Cardiac septum (tissue), 1 donor: ENCODE measurements around the gene HES4. TPM values are rescaled to one million over a fixed set of nuclear protein-coding genes. Genes with fewer than 3 reads are reported as not detected.
"Not testable (repeated sequence)": the region's sequence is repeated elsewhere in the genome, so short reads cannot be mapped to it uniquely, and the experiment has no call there.

Experiments used
- DNase-seq: peaks from one replicate; pipeline ENCODE4 v3.0.0-alpha.2; 2020; ENCODE audit warnings: low spot score
- intact Hi-C: fragments of 100-400 bp; cut with DNase I; formaldehyde crosslinking; loops from one replicate; pipeline ENCODE4 v1.14.0; 2022
- total RNA-seq: library from RNA; stranded (reverse); fragmentation: NEBNext Ultra II Directional; extraction: Animal tissue kit (Norgen Biotek cat#: 25700); gene quantifications from one replicate; pipeline ENCODE4 v1.2.1, GENCODE V29; 2021
- donor health status: DM: no; HTN: no; CAD: no.

HES4 gene
- total RNA-seq, 1 donor from 2014 or later, result 56.5 TPM

- intact Hi-C loops, DNase-seq: not testable (repeated sequence)
These were observed 11.8 kb downstream of the HES4 start for GRCh38 chr1:988061-988460.

GRCh38 chr1:985126-985525, 14.8 kb downstream of the HES4 start:
- intact Hi-C loops, result no loop called here
- DNase-seq, result no peak

GRCh38 chr1:984476-984814, 15.5 kb downstream of the HES4 start:
- no peak for DNase-seq
- intact Hi-C loops, result loop anchor here (1.0 kb wide), 1 partner anchor 80 kb away; no protein-coding TSS in a partner anchor

- DNase-seq, result no peak
- intact Hi-C loops, result loop anchor here (1.0 kb wide), 1 partner anchor 80 kb away; no protein-coding TSS in a partner anchor
These were observed 16.0 kb downstream of the HES4 start for GRCh38 chr1:983798-984475.

GRCh38 chr1:982765-983436, 17.0 kb downstream of the HES4 start:
- DNase-seq, result no peak
- intact Hi-C loops, result no loop called here

- intact Hi-C loops, result no loop called here
- peak; percentile 87 for DNase-seq
These were observed 17.8 kb downstream of the HES4 start, which contains the start of gene PERM1 for GRCh38 chr1:981955-982558. PERM1 (minus strand) TSS chr1:982093; CDS start chr1:981029, 1,064 bp downstream.

GRCh38 chr1:981491-981954, 18.4 kb downstream of the HES4 start:
- intact Hi-C loops, result no loop called here
- no peak for DNase-seq

- intact Hi-C loops, result no loop called here
- DNase-seq, result peak; percentile 92
These were observed 19.1 kb downstream of the HES4 start for GRCh38 chr1:980602-981395.

- intact Hi-C loops, result no loop called here
- no peak for DNase-seq
These were observed 19.7 kb downstream of the HES4 start for GRCh38 chr1:980137-980571.

- DNase-seq, result no peak
- intact Hi-C loops, result no loop called here
These were observed 20.2 kb downstream of the HES4 start for GRCh38 chr1:979744-980072.

- intact Hi-C loops, result no loop called here
- DNase-seq, result no peak
These were observed 20.8 kb downstream of the HES4 start for GRCh38 chr1:978835-979743.

GRCh38 chr1:978069-978834, 21.6 kb downstream of the HES4 start:
- peak; percentile 75 for DNase-seq
- intact Hi-C loops, result no loop called here

GRCh38 chr1:976791-977190, 23.1 kb downstream of the HES4 start:
- intact Hi-C loops, DNase-seq: not testable (repeated sequence)

GRCh38 chr1:975896-976683, 23.8 kb downstream of the HES4 start:
- intact Hi-C loops, result no loop called here

GRCh38 chr1:975365-975764, 24.5 kb downstream of the HES4 start:
- no peak for DNase-seq
- intact Hi-C loops, result no loop called here

More at GRCh38 chr1:975896-976683, 23.8 kb downstream of the HES4 start:
- no peak for DNase-seq

GRCh38 chr1:974687-975328, 25.1 kb downstream of the HES4 start:
- no peak for DNase-seq
- intact Hi-C loops, result no loop called here

- intact Hi-C loops, result no loop called here
- DNase-seq, result no peak
These were observed 25.6 kb downstream of the HES4 start for GRCh38 chr1:974293-974640.
